Heart right ventricle (tissue), 16 donors: Measurements from ENCODE around the gene ZNF333. TPM values are rescaled to one million over a fixed set of nuclear protein-coding genes. Genes with fewer than 3 reads are reported as not detected.

Experiments used
- ATAC-seq, 8 donors: fragments of 200-7000 bp; cut with Tn5 transposase; one replicate each; pipeline ENCODE4 v1.9.1; 2020; ENCODE audit warnings: mild to moderate bottlenecking in 8 of 8, moderate library complexity in 8 of 8, moderate number of reproducible peaks in 1 of 8
- DNase-seq, 2 donors: peaks; one replicate each; pipeline ENCODE4 v3.0.0-alpha.2; 2020
- H3K27ac ChIP-seq, 10 donors: fragments of 200-600 bp; sonication (generic) in 2 of 10; one replicate each; pipeline versions ENCODE4 v1.5.0 to v1.8.0; 2020 to 2022; ENCODE audit warnings: mild to moderate bottlenecking in 3 of 10
- H3K27me3 ChIP-seq, 7 donors: fragments of 200-600 bp; one replicate each; pipeline ENCODE4 v1.8.0; 2021 to 2022; ENCODE audit warnings: mild to moderate bottlenecking in 2 of 7
- H3K36me3 ChIP-seq, 9 donors: fragments of 200-600 bp; sonication (generic) in 1 of 9; one replicate each; pipeline versions ENCODE4 v1.5.0 to v1.8.0; 2020 to 2022; ENCODE audit warnings: mild to moderate bottlenecking in 2 of 9
- H3K4me1 ChIP-seq, 9 donors: fragments of 200-600 bp; sonication (generic) in 1 of 9; one replicate each; pipeline versions ENCODE4 v1.5.0 to v1.8.0; 2020 to 2022; ENCODE audit warnings: mild to moderate bottlenecking in 4 of 9
- H3K4me3 ChIP-seq, 10 donors: fragments of 200-600 bp; sonication (generic) in 2 of 10; one replicate each; pipeline versions ENCODE4 v1.5.0 to v1.8.0; 2020 to 2022; ENCODE audit warnings: mild to moderate bottlenecking in 7 of 10, moderate library complexity in 2 of 10
- H3K9me3 ChIP-seq, 11 donors: fragments of 200-600 bp in 10 of 11; sonication (generic) in 2 of 11; one replicate each; pipeline versions ENCODE4 v1.5.0 to v1.8.0; 2013 to 2022; ENCODE audit warnings: mild to moderate bottlenecking in 2 of 11, control low read depth in 1 of 11, moderate library complexity in 1 of 11
- CTCF ChIP-seq, 9 donors: fragments of 200-600 bp; sonication (generic) in 2 of 9; IDR thresholded peaks; one replicate each; pipeline versions ENCODE4 v1.5.0 to v1.8.0; 2021 to 2022; ENCODE audit warnings: antibody characterized with exemption in 9 of 9, mild to moderate bottlenecking in 5 of 9, moderate library complexity in 1 of 9
- WGBS, 2 donors: extraction: QIAGEN DNeasy Blood & Tissue Kit; methylation state at CpG; one replicate each; pipeline ENCODE4 v1.1.7; 2013; ENCODE audit warnings: inconsistent platforms in 1 of 2; 5-methylcytosine and 5-hydroxymethylcytosine counted together
- intact Hi-C, 10 donors: fragments of 100-400 bp; cut with DNase I; formaldehyde crosslinking; loops; one replicate each; pipeline versions ENCODE4 v1.11.1 to v1.14.2; 2022
- long read RNA-seq, 3 donors: library from polyadenylated mRNA; unstranded; transcript quantifications; one replicate each; pipeline ENCODE4 v2.0.0, GENCODE V29; 2020 to 2021
- polyA plus RNA-seq, 2 donors: library from polyadenylated mRNA; stranded (reverse); fragments of 200-250 nt; gene quantifications; one replicate each; pipeline ENCODE4 v1.2.3, GENCODE V29; 2013
- total RNA-seq, 10 donors: library from RNA; stranded (reverse); fragmentation: NEBNext Ultra II Directional in 3 of 10; extraction: Animal tissue kit (Norgen Biotek cat#: 25700) in 3 of 10; gene quantifications; one replicate each; pipeline versions ENCODE4 v1.2.1 to v1.2.4, GENCODE V29; 2021 to 2023
- donor health status: Arrhythmogenic right ventricular cardiomyopathy.
- donor health status: ischemic (EF 13 %, LVEDD 7.1; RV severe dilation, severe dysfunction).
- donor health status: healthy with polysubstance abuse.
- donor health status: DM: no; HTN: yes; CAD: no.
- donor health status: DM: no; HTN: no; CAD: no.
- donor health status: ischemic (EF 25% LVEDD 6.9; RV normal size, moderate dysfunction).
- donor health status: ischemic (EF 25% LVEDD 5.7; RV mildly dilated, moderate dysfunction).
- donor health status: healthy.
- donor health status: DM: yes; HTN: yes; CAD: no.
- donor health status: Ischemic cardiomyopathy.
- donor health status: ischemic (EF 35%, LVEDD 5.7; RV mildly dilated, moderate dysfunction).
- donor health status: nonischemic (EF 11% LVEDD 7.7; RV severe dilation, severe dysfunction).
- donor health status: DM: yes; HTN: yes; CAD: no.
- donor health status: PGD.
- donor health status: ischemic (EF 29% LVEDD 5.4; RV normal size, mild dysfunction).
- donor health status: nonischemic (EF 23%, LVEDD 6.1; RV moderate dilation, normal function).

Gene ZNF333
- total RNA-seq (10 to 100 TPM in 2 of 10 donors, 1 to 10 TPM in 8; 5.8 to 10.3 (median 8.5) TPM), polyA plus RNA-seq (10 to 100 TPM in 1 of 2 donors, 1 to 10 TPM in 1; 4.2 to 12.8 TPM)
- long read RNA-seq, donor 1, full-length matches to known transcripts: 1 of 5 reads
- long read RNA-seq, donor 1, partial matches to known transcripts: 2 of 5 reads
- long read RNA-seq, donor 1, other reads (novel, unspliced or antisense): 2 of 5 reads
- long read RNA-seq, donor 2, full-length matches to known transcripts: 3 of 4 reads
- long read RNA-seq, donor 2, partial matches to known transcripts: 0 of 4 reads
- long read RNA-seq, donor 2, other reads (novel, unspliced or antisense): 1 of 4 reads
- long read RNA-seq, donor 3, full-length matches to known transcripts: 7 of 26 reads
- long read RNA-seq, donor 3, partial matches to known transcripts: 14 of 26 reads
- long read RNA-seq, donor 3, other reads (novel, unspliced or antisense): 5 of 26 reads

- TF ChIP-seq CTCF (IDR thresholded peaks at IDR 0.05): no peak
- DNase-seq (peak; percentile 97 to 99), ATAC-seq (peak; percentile 98 to 100 (median 99))
- peak within 1 kb of the TSS; percentile 59 to 96 (median 88) for H3K4me3 ChIP-seq
- intact Hi-C loops: loop anchor here in 9 of 10 donors (2.0 to 10.0 kb wide), 4 partner anchors 113 to 118 kb away; partner anchors contain the start of gene NDUFB7 (in 8 of the 9)
- no peaks in the 10 kb centered on the region for H3K27me3 ChIP-seq
- WGBS, 2 donors: 1% methylated on average over 51 to 66 of the region's 66 CpGs
- H3K9me3 ChIP-seq: no peaks in the 10 kb centered on the region
- peaks cover 0 to 23% (median 1%) of the 10 kb centered on the region in 9 donors for H3K36me3 ChIP-seq
- H3K27ac ChIP-seq: peak within 1 kb of the TSS; percentile 47 to 98 (median 95)
- H3K4me1 ChIP-seq: peaks cover 3 to 28% (median 13%) of the 10 kb centered on the region in 9 donors
These were observed at the start of gene ZNF333 for GRCh38 chr19:14689598-14690503. TSS of gene ZNF333 (plus strand) at chr19:14690048. CDS start at chr19:14693492, 3,444 bp downstream.

GRCh38 chr19:14648506-14648905 lies 41.3 kb upstream of the ZNF333 start:
- 80 to 96% methylated on average over 2 of the region's 2 CpGs for WGBS, 2 donors
- H3K4me3 ChIP-seq: no peak overlapping the region
- no peak overlapping the region for H3K27ac ChIP-seq
- peaks cover 0 to 31% (median 11%) of the 10 kb centered on the region in 7 donors for H3K27me3 ChIP-seq
- no peak for DNase-seq
- peaks cover 0 to under 1% (median 0%) of the 10 kb centered on the region in 11 donors for H3K9me3 ChIP-seq
- peaks cover 0 to 2% (median 0%) of the 10 kb centered on the region in 9 donors for H3K36me3 ChIP-seq
- TF ChIP-seq CTCF (IDR thresholded peaks at IDR 0.05): no peak
- no peaks in the 10 kb centered on the region for H3K4me1 ChIP-seq
- ATAC-seq: no peak
- intact Hi-C loops: no loop called here

DNA sequence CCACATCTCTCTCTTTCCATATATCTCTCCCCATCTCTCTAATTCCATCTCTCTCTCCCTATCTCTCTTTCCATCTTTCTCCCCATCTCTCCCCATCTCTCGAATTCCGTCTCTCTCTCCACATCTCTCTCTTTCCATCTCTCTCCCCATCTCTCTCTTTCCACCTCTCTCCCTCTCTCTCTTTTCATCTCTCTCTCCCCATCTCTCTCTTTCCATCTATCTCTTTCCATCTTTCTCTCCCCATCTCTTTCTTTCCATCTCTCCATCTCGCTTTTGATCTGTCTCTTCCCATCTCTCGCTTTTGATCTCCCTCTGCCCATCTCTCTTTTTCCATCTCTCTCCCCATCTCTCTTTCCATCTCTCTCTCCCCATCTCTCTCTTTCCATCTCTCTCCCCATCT lies 40.8 kb upstream of the ZNF333 start:
- Histone ChIP-seq H3K4me3 (no peak overlapping the region), H3K4me1 (no peaks in the 10 kb centered on the region), H3K9me3 (no peaks in the 10 kb centered on the region), H3K27ac (no peak overlapping the region), H3K36me3 (no peaks in the 10 kb centered on the region), H3K27me3 (peaks cover 0 to 27% (median 11%) of the 10 kb centered on the region in 7 donors)
- no peak for TF ChIP-seq CTCF (IDR thresholded peaks at IDR 0.05)
- ATAC-seq (no peak), DNase-seq (no peak)
- 56 to 70% methylated on average over 4 of the region's 4 CpGs for WGBS, 2 donors
- intact Hi-C loops: no loop called here

DNA sequence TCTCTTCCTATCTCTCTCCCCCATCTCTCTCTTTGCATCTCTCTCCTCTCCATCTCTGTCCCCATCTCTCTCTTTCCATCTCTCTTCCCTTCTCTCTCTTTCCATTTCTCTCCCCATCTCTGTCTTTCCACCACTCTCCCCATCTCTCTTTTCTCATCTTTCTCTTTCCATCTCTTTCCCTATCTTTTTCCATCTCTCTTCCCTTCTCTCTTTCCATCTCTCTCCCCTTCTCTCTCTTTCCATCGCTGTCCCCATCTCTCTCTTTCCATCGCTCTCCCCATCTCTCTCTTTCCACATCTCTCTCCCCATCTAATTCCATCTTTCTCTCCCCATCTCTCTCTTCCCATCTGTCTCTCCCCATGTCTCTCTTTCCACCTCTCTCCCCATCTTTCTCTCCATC lies 39.7 kb upstream of the ZNF333 start:
- no peaks in the 10 kb centered on the region for H3K4me1 ChIP-seq
- no peaks in the 10 kb centered on the region for H3K9me3 ChIP-seq
- no peak for ATAC-seq
- no peak overlapping the region for H3K27ac ChIP-seq
- TF ChIP-seq CTCF (IDR thresholded peaks at IDR 0.05): no peak
- 77 to 78% methylated on average over 2 of the region's 2 CpGs for WGBS, 2 donors
- intact Hi-C loops: no loop called here
- DNase-seq: no peak
- no peak overlapping the region for H3K4me3 ChIP-seq
- no peaks in the 10 kb centered on the region for H3K36me3 ChIP-seq
- H3K27me3 ChIP-seq: peaks cover 0 to 30% (median 6%) of the 10 kb centered on the region in 7 donors
